Activated gamma-delta T cell treated with Interleukin-2 at 50 U/mL for 16 hours (primary cell): Measurements from ENCODE around the gene ZNF267.
"Not testable (repeated sequence)": the region's sequence is repeated elsewhere in the genome, so short reads cannot be mapped to it uniquely, and the experiment has no call there.

Experiments used
- DNase-seq: peaks from one replicate; pipeline ENCODE4 v3.0.0-alpha.2; 2020

Gene ZNF267

GRCh38 chr16:31873556-31874365 lies at the start of gene ZNF267:
Gene ZNF267 (plus strand): TSS chr16:31873807. CDS start chr16:31873967, 160 bp downstream.
- peak; percentile 93 for DNase-seq

GRCh38 chr16:31833047-31833446 lies 40.6 kb upstream of the ZNF267 start:
- DNase-seq: no peak

- not testable (repeated sequence) for DNase-seq
Observed at GRCh38 chr16:31836396-31836795, 37.2 kb upstream of the ZNF267 start.

GRCh38 chr16:31842864-31843263 lies 30.7 kb upstream of the ZNF267 start:
- DNase-seq: no peak

- DNase-seq: not testable (repeated sequence)
Observed at GRCh38 chr16:31848572-31848971, 25.0 kb upstream of the ZNF267 start.

GRCh38 chr16:31853291-31853690 lies 20.3 kb upstream of the ZNF267 start:
- no peak for DNase-seq

- no peak for DNase-seq
Observed at GRCh38 chr16:31860508-31860907, 13.1 kb upstream of the ZNF267 start.

- DNase-seq: no peak
Observed at GRCh38 chr16:31861455-31861854, 12.2 kb upstream of the ZNF267 start.

GRCh38 chr16:31862761-31863160 lies 10.8 kb upstream of the ZNF267 start:
- no peak for DNase-seq

GRCh38 chr16:31868164-31868563 lies 5.4 kb upstream of the ZNF267 start:
- DNase-seq: no peak

GRCh38 chr16:31868691-31869167 lies 4.9 kb upstream of the ZNF267 start:
- peak; percentile 80 for DNase-seq

- DNase-seq: peak; percentile 70
Observed at GRCh38 chr16:31869511-31870201, 4.0 kb upstream of the ZNF267 start.

- DNase-seq: no peak
Observed at GRCh38 chr16:31870809-31871208, 2.8 kb upstream of the ZNF267 start.

GRCh38 chr16:31871510-31871909 lies 2.1 kb upstream of the ZNF267 start:
- no peak for DNase-seq

GRCh38 chr16:31872201-31872600 lies 1.4 kb upstream of the ZNF267 start:
- DNase-seq: no peak

- DNase-seq: peak; percentile 24
Observed at GRCh38 chr16:31874366-31875111, 932 bp downstream of the ZNF267 start.

- no peak for DNase-seq
Observed at GRCh38 chr16:31875112-31875803, 1.7 kb downstream of the ZNF267 start.

GRCh38 chr16:31875928-31876547 lies 2.4 kb downstream of the ZNF267 start:
- DNase-seq: no peak

GRCh38 chr16:31876951-31877828 lies 3.6 kb downstream of the ZNF267 start:
- peak; percentile 46 for DNase-seq

- DNase-seq: no peak
Observed at GRCh38 chr16:31877876-31878642, 4.5 kb downstream of the ZNF267 start.
